GM21367 (cell line): Measurements from ENCODE around the gene EFNA2.

Experiments used
- ATAC-seq: cut with Tn5 transposase; IDR thresholded peaks from one replicate; pipeline ENCODE4 v1.9.1; 2021; ENCODE audit not compliant: unreplicated experiment

Gene EFNA2

DNA sequence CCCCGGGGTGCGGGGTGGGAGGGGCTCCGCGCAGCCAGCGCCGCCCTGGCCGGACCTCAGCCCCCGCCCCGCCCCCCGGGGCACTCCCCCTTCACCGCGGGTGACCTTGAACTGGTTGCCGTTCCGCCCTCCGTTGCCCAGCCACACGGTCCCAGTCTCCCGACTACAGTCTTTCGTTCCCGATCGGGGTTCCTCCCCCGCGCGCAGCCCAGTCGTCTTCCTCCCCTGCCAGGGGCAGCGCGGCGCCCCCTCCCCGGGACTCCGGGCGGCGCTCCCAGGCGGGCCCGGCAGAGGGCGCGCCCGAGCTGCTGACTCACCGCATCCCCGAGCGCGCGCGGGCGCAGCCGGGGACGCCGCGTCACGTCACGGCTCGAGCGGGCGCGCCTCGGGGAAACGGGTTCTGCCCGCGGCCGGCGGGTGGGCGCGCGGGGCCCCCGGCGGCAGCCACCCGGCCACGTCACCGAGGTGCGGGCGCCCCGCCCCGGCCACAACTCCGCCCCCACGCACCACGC lies 36.8 kb upstream of the EFNA2 start:
- ATAC-seq = peak; percentile 10

DNA sequence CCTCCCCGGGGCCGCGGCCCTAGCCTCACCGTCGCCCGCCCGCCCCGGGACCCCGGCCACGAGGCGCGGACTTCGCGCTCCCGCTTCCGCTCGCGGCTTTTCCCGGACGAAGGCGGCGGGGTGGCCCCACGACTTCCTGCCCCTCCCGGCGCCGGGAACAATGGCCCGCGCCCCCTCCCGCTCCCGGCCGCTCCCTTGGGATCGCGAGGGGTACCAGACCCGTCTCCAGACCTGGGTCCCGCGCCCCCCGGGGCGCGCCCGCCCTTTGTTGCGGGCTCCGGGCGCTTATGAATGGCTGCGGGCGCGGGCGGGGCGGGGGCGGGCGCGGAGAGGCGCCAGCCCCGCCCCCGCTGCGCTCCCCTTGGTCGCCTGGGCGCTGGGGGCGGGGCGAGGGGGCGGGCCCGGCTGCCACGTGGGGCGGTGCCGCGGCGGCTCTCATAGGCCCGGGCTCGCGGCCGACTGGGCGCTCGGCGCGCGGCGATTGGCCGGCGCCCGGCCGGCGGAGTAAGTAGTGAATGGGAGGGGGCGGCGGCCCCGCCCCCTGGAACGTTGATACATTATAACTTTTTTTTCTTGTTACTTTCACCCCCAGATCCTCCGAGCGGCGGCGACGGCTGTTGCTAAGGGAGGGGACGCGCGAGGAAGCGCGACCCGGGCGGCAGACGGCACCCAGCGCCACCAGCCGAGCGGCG lies 36.2 kb upstream of the EFNA2 start:
- peak; percentile 33 for ATAC-seq

DNA sequence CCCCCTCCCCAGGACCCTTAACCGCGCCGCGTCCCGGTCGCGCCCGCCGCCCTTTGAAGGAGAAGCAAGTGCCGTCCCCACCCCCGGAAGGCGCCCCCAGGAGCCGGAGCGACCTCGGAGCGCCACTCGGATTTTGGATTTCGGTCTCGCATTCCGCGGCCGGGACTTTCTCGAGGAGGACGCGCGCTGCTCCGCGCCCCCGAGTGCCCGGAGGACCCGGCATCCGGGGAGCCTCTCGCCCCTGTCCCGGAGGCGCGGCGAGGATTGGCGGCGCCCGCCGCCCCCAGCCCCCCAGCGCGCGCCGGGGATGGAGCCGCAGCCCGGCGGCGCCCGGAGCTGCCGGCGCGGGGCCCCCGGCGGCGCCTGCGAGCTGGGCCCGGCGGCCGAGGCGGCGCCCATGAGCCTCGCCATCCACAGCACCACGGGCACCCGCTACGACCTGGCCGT lies 35.7 kb upstream of the EFNA2 start:
- ATAC-seq = no peak

DNA sequence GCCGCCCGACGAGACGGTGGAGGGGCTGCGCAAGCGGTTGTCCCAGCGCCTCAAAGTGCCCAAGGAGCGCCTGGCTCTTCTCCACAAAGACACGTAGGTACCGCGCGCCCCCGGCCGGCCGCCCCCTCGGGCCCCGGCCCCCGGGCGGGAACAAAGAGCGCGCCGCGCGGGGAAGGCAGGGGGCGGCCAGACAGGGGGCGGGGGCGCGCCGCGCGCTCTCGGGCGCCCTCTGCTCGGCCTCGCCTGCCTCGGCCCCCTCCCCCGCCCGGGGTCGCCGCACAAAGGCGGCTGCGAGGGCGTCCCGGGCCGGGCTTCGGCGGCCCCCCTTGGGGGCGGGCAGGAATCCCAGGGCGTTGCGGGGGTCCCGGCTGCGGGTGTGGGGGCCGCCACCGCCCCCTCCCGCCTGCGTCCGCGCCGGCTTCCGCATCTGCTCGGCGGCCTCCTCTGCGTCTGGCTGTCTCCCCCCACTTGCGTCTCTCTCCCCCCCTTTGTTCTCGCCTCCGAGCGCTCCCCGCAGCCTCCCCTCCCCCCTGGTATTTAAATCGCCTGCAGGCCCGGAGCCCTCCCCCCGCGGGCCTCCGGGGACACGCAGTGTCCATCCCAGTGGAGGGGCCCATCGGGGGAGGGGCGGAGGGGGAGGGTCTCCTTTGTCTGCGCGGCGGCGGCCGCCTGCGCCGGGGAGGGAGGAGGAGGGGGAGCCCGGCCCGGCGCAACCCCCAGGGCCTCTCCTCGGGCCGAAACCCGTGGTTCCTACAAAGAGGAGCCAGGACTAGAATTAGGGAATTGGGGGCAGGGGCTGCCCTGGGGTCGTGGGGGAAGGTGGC lies 35.0 kb upstream of the EFNA2 start:
- ATAC-seq = no peak

DNA sequence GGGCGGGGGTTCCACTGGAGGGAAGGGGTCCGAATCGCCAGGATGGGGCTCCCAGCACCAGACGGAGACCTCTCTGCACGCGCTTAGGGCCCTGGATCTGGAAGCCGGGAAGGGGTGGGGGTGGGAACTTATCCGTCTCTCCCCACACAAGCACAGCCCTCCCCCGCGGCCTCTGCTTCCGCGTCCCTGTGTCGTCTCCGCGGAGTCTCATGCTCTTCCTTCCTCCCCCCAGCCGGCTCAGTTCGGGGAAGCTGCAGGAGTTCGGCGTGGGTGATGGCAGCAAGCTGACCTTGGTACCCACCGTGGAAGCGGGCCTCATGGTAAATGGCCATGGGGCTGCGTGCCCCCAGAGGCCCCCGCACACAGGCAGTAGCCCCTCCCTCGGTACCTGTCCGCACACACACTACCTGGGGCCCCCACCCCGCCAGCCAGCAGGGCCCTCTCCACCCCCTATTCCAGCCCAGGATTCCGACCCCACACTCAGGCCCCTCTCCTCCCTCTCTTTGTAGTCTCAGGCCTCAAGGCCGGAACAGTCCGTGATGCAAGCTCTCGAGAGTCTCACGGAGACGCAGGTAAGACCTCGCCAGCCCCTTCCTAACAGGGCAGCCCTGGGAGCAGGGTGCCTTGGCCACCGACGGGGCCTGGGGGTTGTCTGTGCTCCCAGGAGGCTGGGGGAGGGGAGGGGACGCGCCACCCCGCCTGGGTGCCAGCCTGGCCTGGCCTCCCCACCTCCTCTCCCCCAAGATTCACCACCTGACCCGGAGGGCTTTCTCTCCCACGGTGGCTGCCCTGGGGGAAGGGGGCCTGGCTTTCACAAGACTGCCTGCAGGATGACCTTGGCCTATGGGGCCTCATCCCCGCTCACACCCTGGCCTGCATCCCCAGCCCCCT lies 34.1 kb upstream of the EFNA2 start:
- no peak for ATAC-seq

DNA sequence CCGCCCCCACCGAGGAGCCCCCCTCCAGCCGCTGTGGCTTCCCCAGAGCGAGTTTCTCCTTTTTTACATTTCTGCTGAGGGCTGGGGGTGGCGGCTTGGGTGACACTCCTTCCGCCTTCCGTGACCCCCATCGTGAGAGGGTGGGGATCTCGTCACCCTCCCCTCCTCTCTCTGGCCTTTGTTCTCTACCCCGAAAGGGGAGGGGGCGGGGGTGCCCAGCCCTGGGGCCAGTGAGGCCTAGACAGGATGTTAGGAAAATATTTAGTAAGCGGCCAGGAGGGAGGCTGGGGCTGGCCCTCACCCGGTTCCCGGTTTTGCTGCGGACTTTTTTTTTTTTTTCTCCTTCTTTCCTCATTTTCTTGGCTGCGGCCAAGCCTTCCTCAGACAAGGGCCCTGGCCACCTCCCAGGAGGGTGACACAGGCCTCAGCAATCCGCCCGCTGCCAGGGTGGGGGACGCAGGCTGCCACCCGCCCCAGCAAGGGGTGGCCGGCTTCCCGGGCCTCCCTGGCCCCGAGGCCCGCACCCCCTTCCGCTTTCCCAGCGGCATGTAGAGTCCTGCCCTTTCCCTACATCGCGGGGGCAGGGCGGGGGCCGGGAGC lies 33.4 kb upstream of the EFNA2 start:
- no peak for ATAC-seq

DNA sequence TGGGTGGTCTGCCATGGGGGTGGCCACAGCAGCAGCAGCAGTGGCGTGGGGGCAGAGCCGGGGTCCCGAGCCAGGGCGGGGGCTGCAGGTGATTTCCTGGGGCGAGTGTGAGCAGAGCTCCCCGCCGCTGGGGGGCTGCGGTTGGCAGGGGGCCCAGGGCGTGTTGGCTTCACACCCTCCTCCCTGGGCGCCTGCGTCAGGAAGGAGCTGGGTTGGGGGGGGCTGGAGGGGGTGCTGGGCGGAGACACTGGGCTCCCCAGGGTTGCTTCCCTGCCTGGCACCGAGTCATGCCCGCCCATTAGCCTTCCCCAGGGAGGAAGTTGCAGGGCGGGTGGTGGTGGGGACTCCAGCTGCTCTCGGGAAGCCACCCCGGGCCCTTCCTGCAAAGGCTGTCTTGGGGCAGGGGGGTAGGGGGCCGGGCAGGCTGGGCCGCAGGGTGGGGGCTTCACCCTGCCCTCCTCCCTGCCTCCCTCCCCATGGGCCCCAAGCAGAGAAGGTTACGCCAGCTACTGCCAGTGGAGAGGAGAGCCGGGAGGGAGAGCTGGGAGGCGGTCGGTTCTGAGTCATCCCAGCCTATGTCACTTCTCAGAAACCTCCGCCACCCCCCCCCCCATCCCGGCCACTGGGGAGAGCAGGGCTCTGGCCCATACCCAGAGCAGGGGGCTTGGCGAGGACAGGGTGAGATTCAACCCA lies 32.7 kb upstream of the EFNA2 start:
- ATAC-seq = no peak

DNA sequence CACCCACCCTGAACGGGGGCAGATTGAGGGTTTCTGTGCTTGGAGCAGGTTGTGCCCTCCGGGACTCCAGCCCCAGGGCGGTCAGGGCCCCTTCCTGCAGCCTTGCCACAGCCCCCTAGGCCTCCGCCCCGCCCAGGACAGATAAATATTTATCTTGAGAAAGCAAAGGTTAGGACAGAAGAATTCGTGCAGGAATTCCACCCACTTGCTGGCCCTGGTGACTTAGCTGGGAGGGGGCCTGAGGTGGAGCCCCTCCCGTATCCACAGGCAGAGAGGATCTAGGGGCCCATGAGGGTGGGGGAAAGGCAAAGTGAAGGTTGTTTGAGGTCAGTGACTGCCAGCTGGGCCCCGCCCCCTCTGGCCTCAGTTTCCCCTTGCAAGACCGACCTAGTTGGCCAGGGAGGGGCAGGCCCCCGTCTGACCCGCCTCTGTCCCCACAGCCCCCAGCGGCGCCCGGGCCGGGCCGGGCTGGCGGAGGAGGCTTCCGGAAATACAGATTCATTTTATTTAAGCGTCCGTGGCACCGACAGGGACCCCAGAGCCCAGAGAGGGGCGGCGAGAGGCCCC lies 32.1 kb upstream of the EFNA2 start:
- ATAC-seq = no peak

DNA sequence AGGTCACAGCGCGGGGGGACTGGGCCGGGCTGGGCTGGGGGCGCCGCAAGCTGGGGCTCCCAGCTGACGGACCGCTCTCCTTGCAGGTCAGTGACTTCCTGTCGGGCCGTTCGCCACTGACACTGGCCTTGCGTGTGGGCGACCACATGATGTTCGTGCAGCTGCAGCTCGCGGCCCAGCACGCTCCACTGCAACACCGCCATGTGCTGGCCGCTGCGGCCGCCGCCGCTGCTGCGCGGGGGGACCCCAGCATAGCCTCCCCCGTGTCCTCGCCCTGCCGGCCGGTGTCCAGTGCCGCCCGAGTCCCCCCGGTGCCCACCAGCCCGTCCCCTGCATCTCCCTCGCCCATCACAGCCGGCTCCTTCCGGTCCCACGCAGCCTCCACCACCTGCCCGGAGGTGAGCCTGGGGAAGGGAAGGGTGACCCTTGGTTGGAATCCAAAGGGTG lies 31.6 kb upstream of the EFNA2 start:
- no peak for ATAC-seq

DNA sequence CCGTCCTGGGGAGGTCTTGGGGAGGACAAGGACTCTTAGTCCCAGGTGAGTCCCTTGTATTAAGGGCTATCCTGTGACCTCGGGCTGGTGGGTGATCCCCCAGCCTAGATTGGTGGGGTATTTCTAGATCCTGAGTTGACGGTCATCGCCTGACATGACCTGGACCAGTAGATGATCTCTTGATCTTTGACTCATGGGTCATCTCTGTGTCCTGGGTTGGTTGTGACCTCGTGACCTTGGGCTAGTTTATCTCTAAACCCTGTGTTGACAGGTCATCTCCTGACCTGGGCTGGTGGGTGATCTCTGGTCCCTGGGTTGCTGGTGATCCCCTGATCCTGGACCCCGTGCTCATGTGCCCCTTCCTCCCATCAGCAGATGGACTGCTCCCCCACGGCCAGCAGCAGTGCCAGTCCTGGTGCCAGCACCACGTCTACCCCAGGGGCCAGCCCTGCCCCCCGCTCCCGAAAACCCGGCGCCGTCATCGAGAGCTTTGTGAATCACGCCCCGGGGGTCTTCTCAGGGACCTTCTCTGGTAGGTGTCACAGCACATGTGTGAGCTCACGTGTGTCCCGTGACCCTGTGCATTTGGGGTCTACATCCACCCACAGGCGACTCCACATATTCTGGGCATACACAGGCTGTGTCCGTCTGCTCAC lies 31.0 kb upstream of the EFNA2 start:
- ATAC-seq = no peak

DNA sequence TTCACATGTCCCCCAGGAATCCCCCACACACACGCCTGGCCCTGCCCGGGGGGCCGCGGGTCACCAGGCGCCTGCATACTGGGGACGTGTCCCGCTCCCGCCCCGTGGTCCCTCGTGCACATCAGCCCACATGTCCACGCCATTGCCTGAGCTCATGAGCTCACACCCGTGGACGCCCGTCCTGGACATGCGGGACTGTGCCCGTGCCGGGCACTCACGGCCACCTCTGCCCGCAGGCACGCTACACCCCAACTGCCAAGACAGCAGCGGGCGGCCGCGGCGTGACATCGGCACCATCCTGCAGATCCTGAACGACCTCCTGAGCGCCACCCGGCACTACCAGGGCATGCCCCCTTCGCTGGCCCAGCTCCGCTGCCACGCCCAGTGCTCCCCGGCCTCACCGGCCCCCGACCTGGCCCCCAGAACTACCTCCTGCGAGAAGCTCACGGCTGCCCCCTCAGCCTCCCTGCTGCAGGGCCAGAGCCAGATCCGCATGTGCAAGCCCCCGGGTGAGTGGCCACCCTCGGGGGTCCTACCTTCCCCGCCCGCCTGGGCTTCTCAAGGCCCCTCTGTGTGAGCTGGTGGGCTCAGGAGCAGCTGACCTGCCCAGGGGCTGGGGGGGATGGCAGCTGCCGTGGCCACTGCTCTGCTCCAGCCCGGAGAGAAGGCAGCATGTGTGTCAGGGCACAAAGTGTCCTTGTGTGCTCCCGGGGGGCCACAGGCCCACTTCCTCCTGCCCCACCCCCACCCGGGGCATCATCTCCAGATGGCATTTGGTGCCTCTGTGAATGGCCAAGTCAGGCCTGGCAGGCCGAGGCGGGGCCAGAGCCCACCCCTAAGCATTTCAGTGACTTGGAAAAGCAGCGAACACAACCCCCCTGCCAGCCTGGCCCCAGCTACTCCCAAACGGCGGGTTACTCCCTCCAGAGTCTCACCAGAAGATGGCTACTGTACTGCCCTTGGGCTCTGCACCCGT lies 30.2 kb upstream of the EFNA2 start:
- no peak for ATAC-seq

DNA sequence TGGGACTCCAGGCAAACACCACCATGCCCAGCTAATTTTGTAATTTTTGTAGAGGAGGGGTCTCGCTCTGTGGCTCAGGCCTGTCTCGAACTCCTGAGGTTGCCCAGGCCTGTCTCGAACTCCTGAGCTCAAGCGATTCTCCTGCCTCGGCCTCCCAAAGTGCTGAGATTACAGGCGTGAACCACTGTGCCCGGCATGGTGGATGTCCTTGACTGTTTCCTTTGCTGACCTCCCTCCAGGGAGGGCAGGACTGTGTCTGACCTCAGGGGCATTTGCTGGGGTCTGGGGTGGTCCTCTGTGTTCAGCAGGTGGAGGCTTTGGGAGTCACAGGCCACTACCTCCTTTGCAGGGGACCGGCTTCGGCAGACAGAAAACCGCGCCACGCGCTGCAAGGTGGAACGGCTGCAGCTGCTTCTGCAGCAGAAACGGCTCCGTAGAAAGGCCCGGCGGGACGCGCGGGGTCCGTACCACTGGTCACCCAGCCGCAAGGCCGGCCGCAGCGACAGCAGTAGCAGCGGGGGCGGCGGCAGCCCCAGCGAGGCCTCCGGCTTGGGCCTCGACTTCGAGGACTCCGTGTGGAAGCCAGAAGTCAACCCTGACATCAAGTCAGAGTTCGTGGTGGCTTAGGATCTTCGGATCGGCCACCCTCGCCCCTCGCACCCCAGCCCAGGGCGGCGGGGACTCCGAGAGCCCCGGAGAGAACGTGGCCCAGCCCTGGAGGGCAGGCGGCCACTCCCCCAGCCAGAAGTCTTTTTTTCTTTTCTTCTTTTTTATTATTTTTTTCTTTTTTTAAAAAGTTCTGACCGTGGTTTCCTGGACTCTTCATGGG lies 28.8 kb upstream of the EFNA2 start:
- no peak for ATAC-seq

DNA sequence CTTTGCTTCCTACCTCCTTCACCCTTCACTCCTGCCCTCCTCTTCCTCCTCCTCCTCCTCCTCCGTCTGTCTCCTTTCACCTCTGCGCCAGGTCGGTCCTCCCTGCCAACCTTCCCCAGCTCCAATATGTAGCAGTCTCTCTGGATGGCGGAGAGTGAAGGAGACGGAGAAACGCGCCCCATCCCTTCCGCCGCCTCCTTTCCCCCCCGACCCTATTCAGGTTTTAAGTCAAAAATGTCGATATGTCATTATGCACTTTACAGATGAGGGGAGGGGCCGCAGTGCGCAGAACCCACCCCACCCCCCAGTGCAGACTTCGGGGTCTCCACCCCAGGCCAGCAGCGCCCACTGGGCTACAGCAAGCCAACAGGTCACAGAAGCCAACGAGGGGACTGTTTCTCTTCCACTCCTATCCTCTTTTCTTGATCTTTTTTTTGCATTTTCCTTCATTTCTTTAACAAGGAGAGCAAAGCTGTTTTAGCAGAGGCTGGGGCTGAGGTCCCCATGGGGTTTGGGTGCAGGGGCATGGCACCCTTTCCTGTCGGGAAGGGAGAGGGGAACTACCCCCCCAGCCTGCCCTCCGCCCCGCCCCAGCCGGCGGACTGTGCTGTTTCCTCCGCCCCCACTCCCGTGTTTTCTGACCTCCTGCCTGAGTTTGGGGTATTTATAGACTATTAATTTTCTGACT lies 28.1 kb upstream of the EFNA2 start:
- ATAC-seq = no peak

DNA sequence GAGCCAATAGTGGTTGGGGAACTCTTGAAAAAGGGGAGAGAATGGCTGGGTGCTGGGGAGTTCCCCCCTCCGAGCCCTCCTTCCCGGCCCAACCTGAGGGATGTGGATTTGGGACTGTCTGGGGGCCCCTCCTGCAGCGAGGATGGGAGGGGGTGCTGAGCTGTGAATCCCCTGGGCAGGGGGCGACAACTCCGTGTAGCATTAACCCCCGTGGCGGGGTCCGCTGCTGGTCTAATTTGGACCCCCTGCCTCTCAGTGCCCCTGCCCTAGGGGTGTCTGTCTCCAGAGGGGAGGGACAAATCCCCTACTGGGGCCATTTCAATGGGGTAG lies 27.5 kb upstream of the EFNA2 start:
- ATAC-seq = no peak

DNA sequence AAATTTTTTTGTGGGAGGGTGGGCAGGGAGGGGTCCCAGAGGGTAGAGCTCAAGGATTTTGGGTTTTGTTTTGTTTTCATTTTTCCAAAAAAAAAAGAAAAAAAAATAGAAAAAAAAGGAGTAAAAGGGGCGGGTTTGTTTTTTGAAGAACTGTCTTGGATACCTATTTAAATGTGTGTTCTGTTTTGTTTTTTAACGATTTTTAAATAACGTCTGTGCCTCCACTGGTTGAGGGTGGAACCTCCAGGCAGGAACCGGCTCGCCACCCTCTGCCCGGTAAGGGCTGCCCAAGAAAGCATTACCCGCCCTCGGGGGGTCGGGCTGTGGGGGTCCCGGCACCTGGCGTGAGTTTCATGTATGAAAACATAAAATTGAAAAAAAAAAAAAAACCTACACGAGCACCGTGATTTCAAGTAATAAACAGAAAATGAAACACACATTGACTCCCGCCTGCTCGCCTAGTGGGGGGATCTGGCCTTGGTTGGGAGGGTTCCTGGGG lies 26.9 kb upstream of the EFNA2 start:
- ATAC-seq = no peak

DNA sequence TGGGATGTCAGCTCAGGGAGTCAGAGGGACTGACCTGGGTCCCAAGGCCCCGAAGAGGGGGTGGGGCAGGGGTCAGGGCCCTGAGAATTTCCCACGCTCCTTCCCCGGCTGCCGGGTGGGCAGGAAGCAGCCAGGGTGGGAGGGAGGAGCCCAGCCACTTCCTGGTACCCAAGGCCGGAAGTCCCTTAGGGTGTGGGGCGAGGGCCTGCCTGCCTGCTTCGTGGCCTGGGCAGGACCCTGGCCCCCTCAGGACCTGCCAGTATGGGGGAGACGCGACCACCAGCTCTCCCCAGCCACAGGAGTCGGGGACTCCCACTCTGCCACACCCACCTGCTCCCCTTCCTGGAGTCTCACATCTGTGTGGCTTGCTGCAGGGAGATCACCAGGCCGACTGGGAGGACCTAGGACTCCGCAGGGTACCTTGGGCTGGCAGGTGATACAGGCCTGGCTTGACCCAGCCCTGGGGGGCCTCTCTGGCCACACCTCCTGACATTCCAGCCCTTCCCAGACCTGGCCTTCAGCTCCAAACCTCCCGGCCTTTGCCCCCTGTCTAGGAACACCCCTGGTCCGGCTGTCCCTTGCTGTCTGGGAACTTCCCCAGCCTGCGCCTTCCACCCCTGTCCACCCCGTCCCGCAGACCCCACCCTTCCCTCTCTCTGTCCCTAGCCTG lies 26.3 kb upstream of the EFNA2 start:
- ATAC-seq = no peak
